ENCODE data around the gene MTFR1L. TPM values are rescaled to one million over a fixed set of nuclear protein-coding genes. Genes with fewer than 3 reads are reported as not detected.

MTFR1L gene
- total and polyA plus RNA-seq, 2 donors: 23.7 to 95.3 TPM

DNA sequence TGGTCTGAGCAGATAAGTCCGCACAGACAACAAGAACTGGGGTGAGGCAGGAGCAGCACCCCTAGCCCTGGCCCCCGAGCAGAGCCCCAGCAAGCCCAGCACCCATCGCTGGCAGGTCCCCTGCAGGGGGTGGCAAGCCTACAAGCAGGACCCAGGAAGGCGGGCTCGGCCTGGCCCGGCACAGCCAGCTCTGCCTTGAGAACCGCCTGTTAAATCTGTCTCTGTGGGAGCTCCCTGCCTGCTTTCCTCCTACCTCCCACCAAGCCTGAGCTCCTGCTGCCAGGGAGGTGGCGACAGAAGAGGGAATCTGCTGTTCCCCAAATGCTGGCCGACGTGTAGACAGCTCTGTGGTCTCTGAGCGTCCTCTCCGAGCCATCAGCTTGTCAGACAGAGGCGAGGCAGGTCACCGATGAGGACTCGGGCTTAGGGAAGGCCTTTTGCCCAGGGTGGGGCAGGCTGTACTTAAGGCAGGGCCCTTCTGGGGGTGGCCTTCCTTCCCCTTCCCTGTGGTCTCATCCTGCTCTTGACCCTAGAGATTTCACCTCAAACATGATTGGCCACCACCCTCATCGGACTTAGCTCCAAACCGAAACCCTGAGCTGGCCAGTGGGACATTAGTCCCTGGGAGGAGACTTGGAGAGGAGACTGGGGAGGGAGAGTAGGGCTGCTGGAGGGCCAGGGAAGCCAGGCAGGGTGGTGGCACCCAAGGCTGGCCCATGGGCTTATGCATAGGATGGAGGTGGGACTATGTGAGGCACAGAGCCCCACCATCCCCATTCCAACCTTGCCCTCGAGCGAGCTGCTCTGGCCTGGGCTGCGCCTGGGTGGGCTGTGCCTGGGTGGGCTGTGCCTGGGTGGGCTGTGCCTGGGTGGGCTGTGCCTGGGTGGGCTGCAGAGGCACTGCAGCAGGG lies 12.0 kb upstream of the MTFR1L start:
- DNase-seq (ENCODE audit: extremely low spot score): no peak
- no peaks in the 10 kb centered on the region for H3K36me3 ChIP-seq (ENCODE audit: insufficient read depth)
- no peak overlapping the region for H3K4me3 ChIP-seq (ENCODE audit: low read depth, low read length)
- H3K4me1 ChIP-seq (ENCODE audit: insufficient read depth): no peaks in the 10 kb centered on the region
- 79% methylated on average over 20 of the region's 20 CpGs for WGBS
- H3K27ac ChIP-seq (ENCODE audit: low read depth): no peak overlapping the region

DNA sequence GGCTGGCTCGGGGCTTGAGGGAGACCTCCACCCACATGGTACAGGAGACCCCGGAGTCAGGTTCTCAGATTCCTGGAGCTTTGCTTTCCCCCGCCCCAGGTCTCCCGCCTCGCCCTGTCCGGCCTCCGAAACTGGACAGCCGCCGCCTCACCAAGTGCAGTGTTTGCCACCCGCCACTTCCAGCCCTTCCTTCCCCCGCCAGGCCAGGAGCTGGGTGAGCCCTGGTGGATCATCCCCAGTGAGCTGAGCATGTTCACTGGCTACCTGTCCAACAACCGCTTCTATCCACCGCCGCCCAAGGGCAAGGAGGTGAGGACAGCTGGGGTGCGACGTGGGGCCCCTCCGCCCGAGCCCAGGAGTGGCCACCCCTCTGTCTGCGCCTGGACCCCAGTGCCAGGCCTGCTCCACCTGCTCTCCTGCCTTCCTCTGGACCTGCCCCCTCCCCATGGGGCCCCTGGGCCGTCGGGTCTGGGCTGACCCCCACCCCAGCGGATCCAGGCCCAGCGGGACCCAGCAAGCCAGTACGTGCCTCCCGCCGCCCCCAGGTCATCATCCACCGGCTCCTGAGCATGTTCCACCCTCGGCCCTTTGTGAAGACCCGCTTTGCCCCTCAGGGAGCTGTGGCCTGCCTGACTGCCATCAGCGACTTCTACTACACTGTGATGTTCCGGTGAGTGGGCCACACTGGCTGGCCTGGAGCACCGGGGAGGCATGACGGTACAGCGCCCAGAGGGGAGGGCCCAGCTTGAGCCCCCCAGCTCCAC lies 11.1 kb upstream of the MTFR1L start:
- no peaks in the 10 kb centered on the region for H3K4me1 ChIP-seq (ENCODE audit: insufficient read depth)
- no peaks in the 10 kb centered on the region for H3K36me3 ChIP-seq (ENCODE audit: insufficient read depth)
- no peak overlapping the region for H3K4me3 ChIP-seq (ENCODE audit: low read depth, low read length)
- DNase-seq (ENCODE audit: extremely low spot score): no peak
- WGBS: 88% methylated on average over 34 of the region's 34 CpGs
- no peak overlapping the region for H3K27ac ChIP-seq (ENCODE audit: low read depth)

DNA sequence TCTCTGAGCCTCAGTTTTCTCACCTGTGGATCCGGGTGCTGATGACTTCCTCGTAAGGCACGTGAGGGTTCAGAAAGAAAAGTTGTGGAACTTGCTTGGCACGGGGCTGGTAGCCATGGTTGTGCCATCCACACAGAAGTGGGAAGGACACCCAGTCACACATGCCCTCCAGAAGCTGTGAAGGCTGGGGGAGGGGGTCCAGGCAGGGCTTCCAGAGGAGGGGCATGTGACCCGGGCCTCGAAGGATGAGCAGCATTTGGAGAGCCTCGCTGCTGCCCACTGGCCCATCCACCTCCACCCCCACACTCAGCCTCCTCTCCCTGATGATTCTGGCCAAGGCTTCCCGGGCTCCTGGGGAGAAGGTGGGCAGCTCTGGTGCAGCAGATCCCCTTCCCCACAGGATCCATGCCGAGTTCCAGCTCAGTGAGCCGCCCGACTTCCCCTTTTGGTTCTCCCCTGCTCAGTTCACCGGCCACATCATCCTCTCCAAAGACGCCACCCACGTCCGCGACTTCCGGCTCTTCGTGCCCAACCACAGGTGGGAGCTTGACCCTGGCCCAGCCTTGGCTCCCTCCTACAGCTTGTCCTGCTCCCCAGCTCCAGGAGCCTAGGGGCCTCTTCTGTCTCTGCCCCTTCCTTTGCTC lies 10.3 kb upstream of the MTFR1L start:
- no peak overlapping the region for H3K4me3 ChIP-seq (ENCODE audit: low read depth, low read length)
- H3K4me1 ChIP-seq (ENCODE audit: insufficient read depth): no peaks in the 10 kb centered on the region
- 80% methylated on average over 18 of the region's 18 CpGs for WGBS
- no peaks in the 10 kb centered on the region for H3K36me3 ChIP-seq (ENCODE audit: insufficient read depth)
- no peak overlapping the region for H3K27ac ChIP-seq (ENCODE audit: low read depth)
- DNase-seq (ENCODE audit: extremely low spot score): no peak

DNA sequence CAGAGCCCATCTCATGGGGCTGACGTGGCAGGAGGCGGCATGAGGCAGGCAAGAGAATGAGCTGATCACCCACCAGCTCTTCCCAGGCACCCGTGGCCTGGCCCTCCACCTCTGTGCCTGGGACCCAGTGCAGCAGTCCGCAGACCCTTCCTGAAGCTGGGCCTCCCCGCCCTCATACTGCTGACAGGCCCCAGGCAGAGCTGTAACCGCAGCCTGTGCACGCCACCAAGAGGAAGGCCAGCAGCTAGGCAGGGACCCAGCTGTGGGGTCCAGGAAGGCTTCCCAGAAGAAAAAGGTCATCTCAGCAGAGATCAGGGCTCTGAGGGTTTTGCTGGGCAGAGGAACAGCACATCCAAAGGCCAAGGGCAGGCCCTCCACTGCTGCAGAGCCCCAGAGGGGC lies 9.8 kb upstream of the MTFR1L start:
- no peak overlapping the region for H3K27ac ChIP-seq (ENCODE audit: low read depth)
- H3K4me1 ChIP-seq (ENCODE audit: insufficient read depth): no peaks in the 10 kb centered on the region

DNA sequence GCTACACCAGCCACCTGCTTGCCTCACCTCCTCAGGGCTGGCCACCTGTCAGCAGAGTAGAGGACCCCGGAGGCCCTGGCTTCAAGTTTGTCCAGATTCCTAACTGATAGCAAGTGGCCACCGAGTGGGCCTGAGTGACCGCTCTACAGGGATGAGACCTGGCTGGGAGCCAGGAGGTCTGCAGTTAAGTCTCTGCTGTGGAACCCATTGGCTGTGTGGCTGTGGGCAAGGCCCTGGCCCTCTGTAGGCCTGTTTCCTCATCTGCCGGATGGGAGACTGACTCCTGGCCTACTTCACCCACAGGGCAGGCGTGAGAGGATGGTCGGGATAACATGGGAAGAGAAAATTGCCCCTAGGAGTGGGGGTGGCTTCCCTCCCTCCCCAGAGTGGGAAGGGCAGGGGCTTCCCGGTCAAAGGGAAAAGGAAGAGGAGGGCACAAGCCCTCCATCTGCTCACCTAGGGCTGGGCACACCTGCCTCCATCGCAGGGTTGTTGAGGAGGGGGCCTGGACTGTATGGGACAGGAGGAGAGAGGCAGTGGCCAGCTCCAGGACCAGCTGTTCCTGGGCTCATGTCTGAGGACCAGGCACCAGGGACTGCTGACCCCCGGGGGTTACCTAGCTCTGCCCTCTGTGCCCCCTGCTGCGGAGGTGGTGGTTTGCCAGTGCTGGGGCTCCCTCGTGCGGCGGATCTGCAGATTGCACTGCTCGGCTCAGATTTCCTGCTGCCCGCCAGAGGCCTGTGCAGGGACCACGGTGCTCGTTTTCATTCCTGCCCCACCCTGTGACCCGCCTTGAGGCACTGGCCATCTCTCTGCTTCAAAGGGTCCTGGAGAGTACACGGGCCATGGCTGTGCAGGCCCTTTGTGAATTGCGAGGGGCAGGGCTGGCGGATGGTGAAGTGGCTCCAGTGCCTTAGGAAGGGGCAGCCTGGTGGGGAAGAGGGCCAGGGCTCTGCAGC lies 9.1 kb upstream of the MTFR1L start:
- Histone ChIP-seq H3K4me1 (ENCODE audit: insufficient read depth) (no peaks in the 10 kb centered on the region), H3K27ac (ENCODE audit: low read depth) (no peak overlapping the region), H3K36me3 (ENCODE audit: insufficient read depth) (no peaks in the 10 kb centered on the region), H3K4me3 (ENCODE audit: low read depth, low read length) (no peak overlapping the region)
- 34% methylated on average over 21 of the region's 21 CpGs for WGBS
- no peak for DNase-seq (ENCODE audit: extremely low spot score)

More for the DNA sequence above, 9.8 kb upstream of the MTFR1L start:
- DNase-seq (ENCODE audit: extremely low spot score): no peak
- Histone ChIP-seq H3K36me3 (ENCODE audit: insufficient read depth) (no peaks in the 10 kb centered on the region), H3K4me3 (ENCODE audit: low read depth, low read length) (no peak overlapping the region)
- WGBS: 89% methylated on average over 7 of the region's 7 CpGs

DNA sequence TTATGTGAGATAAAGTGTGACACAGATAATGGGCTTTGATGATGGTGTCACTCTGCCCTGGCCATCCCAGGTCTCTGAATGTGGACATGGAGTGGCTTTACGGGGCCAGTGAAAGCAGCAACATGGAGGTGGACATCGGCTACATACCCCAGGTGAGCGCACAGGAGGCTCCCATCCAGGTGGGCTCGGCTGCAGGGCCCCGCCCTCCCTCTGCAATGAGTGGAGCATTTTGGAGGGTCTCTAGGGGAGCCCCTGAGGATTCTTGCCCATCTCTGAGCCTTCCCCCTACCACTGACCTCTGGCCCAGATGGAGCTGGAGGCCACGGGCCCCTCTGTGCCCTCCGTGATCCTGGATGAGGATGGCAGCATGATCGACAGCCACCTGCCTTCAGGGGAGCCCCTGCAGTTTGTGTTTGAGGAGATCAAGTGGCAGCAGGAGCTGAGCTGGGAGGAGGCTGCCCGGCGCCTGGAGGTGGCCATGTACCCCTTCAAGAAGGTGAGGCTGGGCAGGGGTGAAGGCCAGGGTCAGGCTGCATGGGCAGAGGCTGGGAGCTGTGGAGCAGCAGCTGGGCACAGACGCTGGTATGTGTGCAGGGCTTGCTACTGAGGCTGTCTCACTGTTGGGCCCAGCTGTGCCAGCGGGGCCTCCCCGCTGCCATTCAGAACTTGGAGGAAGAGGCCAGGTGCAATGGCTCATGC lies 8.2 kb upstream of the MTFR1L start:
- H3K4me3 ChIP-seq (ENCODE audit: low read depth, low read length): no peak overlapping the region
- H3K36me3 ChIP-seq (ENCODE audit: insufficient read depth): no peaks in the 10 kb centered on the region
- H3K4me1 ChIP-seq (ENCODE audit: insufficient read depth): no peaks in the 10 kb centered on the region
- DNase-seq (ENCODE audit: extremely low spot score): no peak
- no peak overlapping the region for H3K27ac ChIP-seq (ENCODE audit: low read depth)
- 94% methylated on average over 13 of the region's 13 CpGs for WGBS

DNA sequence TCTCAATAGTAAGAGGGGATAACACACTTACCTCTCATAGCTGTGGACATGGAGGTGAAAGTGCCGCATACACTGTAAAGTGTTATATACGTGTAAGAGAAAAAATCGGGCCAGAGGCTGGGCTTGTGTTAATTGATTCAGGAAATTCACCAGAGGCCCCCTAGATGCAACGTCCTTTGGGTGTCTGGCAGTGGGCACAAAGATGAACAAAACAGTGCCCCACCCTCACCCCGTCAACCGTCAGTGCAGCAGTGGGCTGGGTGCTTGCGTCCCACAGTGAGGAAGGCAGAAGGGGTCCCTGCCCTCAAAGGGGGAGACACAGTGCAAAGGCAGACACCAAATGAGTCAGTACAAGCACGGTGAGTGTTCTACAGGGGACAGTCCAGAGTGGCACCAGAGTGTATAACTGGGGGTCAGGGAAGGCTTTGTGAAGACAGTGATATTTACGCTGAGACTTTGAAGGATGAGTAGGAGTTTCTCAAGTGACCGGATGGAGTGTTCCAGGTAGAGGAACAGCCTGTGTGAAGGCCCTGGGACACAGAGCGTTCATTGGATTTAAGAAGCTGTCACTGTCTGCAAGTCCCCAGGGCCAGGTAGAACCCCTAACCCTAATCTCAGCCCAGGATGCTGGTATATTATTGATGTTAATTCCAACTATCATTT lies 6.6 kb upstream of the MTFR1L start:
- no peak overlapping the region for H3K27ac ChIP-seq (ENCODE audit: low read depth)
- H3K4me1 ChIP-seq (ENCODE audit: insufficient read depth): no peaks in the 10 kb centered on the region
- H3K36me3 ChIP-seq (ENCODE audit: insufficient read depth): no peaks in the 10 kb centered on the region
- no peak overlapping the region for H3K4me3 ChIP-seq (ENCODE audit: low read depth, low read length)
- 82% methylated on average over 11 of the region's 11 CpGs for WGBS
- DNase-seq (ENCODE audit: extremely low spot score): no peak

DNA sequence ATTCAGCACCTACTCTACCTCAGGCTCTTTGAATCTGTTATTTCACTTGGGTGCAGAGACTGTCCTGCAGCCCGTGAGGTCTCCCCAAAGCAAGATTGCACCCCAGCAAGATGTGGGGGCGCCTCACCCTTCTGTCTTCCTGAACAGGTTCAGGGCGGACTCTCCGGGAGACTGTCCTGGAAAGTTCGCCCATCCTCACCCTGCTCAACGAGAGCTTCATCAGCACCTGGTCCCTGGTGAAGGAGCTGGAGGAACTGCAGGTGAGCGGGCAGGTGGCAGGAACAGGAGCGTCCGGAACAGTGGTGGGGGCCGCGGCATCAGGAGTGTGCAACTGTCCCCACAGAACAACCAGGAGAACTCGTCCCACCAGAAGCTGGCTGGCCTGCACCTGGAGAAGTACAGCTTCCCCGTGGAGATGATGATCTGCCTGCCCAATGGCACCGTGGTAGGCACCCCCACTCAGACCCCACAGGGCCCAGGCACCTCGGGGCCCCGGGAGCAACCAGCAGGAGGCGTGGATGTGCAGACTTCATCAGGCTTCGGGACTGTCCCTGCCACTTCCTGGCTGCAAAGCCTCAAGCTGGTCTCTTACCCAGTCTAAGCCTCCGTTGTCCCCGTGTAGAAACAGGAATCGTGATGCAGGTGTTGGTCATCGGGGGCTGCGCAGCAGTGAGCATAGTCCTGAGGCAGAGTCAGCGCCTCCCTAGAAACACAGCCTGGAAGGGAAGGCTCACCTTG lies 5.9 kb upstream of the MTFR1L start:
- DNase-seq (ENCODE audit: extremely low spot score): no peak
- Histone ChIP-seq H3K4me3 (ENCODE audit: low read depth, low read length) (no peak overlapping the region), H3K27ac (ENCODE audit: low read depth) (no peak overlapping the region), H3K4me1 (ENCODE audit: insufficient read depth) (no peaks in the 10 kb centered on the region), H3K36me3 (ENCODE audit: insufficient read depth) (no peaks in the 10 kb centered on the region)
- WGBS: 89% methylated on average over 24 of the region's 24 CpGs

DNA sequence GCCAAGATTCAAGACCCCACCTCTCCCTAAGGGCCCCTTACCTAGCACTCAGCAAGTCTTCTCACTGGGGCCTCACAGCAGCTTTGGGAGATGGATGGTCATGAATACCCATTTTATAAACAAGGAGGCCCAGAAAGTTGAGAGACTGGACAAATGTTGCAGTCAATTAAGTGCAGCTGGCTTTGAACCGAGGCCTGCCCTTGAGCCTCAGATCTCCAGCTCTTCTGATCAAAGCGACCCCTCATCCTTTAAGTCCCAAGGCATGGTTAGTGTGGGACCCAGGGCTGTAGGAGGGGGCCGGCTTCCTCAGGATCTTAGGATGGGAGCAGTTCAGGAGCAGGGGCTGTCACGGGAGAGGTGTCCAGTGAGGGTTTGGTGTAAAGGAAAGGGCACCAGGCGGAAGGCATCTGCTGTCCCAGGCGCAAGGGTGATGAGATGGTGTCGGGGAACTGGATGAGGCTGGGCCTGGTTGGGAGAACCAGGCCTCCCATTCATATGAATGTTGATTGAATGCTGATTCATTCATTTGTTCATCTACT lies 5.1 kb upstream of the MTFR1L start:
- no peak overlapping the region for H3K4me3 ChIP-seq (ENCODE audit: low read depth, low read length)
- no peaks in the 10 kb centered on the region for H3K36me3 ChIP-seq (ENCODE audit: insufficient read depth)
- WGBS: 79% methylated on average over 7 of the region's 7 CpGs
- DNase-seq (ENCODE audit: extremely low spot score): no peak
- H3K4me1 ChIP-seq (ENCODE audit: insufficient read depth): no peaks in the 10 kb centered on the region
- H3K27ac ChIP-seq (ENCODE audit: low read depth): no peak overlapping the region

DNA sequence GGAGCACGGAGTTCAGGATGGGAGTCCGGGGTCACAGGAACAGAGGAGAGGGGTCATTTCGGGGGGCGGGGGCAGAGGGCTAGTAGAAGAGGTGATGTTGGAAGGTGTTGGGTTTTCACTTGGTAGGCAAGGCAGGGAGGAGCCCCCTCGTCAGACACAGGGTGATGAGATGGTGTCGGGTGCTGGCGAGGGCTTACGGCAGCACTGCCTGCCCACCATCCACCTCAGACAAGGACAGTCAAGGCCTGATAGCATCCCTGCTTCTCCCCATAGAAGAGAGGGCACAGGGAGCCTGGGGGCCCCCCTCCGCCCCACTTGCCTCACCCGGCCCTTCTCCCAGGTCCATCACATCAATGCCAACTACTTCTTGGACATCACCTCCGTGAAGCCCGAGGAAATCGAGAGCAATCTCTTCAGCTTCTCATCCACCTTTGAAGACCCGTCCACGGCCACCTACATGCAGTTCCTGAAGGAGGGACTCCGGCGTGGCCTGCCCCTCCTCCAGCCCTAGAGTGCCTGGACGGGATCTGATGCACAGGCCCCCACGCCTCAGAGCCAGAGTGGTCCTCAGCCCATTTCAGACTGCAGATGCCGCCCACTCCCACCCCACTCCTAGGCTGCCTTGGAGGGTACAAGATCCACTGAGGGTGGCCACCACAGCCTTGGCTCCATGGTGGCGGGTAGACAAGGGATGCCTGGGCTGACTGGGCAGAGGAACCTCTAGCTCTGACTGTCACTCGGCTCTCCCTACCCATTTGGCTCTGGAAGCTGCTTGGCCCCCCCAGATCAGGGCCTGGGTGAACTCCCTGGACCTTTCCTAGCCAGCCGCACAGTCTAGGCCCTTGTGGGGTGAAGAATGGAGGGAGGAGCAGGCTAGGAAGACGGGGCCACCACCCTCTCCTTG lies 4.3 kb upstream of the MTFR1L start:
- Histone ChIP-seq H3K4me1 (ENCODE audit: insufficient read depth) (no peaks in the 10 kb centered on the region), H3K4me3 (ENCODE audit: low read depth, low read length) (no peak overlapping the region), H3K27ac (ENCODE audit: low read depth) (no peak overlapping the region), H3K36me3 (ENCODE audit: insufficient read depth) (no peaks in the 10 kb centered on the region)
- no peak for DNase-seq (ENCODE audit: extremely low spot score)
- WGBS: 92% methylated on average over 24 of the region's 24 CpGs

Measured in urinary bladder (tissue), 4 donors.